HepG2 (cell line): ENCODE results near the gene TFF2. TPM values are rescaled to one million over a fixed set of nuclear protein-coding genes. Genes with fewer than 3 reads are reported as not detected.

Experiments used
- ADNP ChIP-seq: sonication (generic); formaldehyde crosslinking; IDR thresholded peaks from 2 replicates; pipeline ENCODE4 v1.4.0; 2020; ENCODE audit warnings: missing genetic modification reagents
- CHCHD3 ChIP-seq: sonication (generic); formaldehyde crosslinking; IDR thresholded peaks from 2 replicates; pipeline ENCODE4 v1.8.0; 2022; ENCODE audit warnings: mild to moderate bottlenecking, missing genetic modification reagents, moderate library complexity
- CSRNP2 ChIP-seq: sonication (generic); formaldehyde crosslinking; conservative IDR thresholded peaks from 2 replicates; pipeline ENCODE4 v1.8.0; 2022; ENCODE audit warnings: low read depth, missing genetic modification reagents
- JARID2 ChIP-seq: sonication (generic); formaldehyde crosslinking; IDR thresholded peaks from 2 replicates; pipeline ENCODE4 v1.8.1; 2023; ENCODE audit warnings: missing genetic modification reagents, inconsistent platforms; ENCODE audit not compliant: insufficient replicate concordance
- KDM3A ChIP-seq: IDR thresholded peaks from 2 replicates; pipeline ENCODE4 v1.6.1; 2018; ENCODE audit warnings: low read depth, missing compliant biosample characterization
- KMT2A ChIP-seq: sonication (generic); formaldehyde crosslinking; IDR thresholded peaks from 2 replicates; pipeline ENCODE4 v1.4.0; 2020; ENCODE audit warnings: missing genetic modification reagents
- MYNN ChIP-seq: sonication (generic); formaldehyde crosslinking; IDR thresholded peaks from 2 replicates; pipeline ENCODE4 v1.4.0; 2020; ENCODE audit warnings: mild to moderate bottlenecking, low read depth, missing genetic modification reagents
- PTBP1 ChIP-seq: fragments of 200-400 bp; formaldehyde crosslinking; IDR thresholded peaks from 2 replicates; pipeline ENCODE4 v1.6.1; 2018; ENCODE audit warnings: low read length, low read depth; ENCODE audit not compliant: poor library complexity, severe bottlenecking
- RAD51 ChIP-seq: fragments of 450-650 bp; IDR thresholded peaks from 2 replicates; pipeline ENCODE4 v1.6.1; 2016; ENCODE audit warnings: borderline replicate concordance
- SMC3 ChIP-seq: IDR thresholded peaks from 2 replicates; pipeline ENCODE4 v1.6.1; 2011; ENCODE audit warnings: low read length, improper control_type of control experiment
- ZBTB1 ChIP-seq: sonication (generic); formaldehyde crosslinking; IDR thresholded peaks from 2 replicates; pipeline ENCODE4 v1.4.0; 2020; ENCODE audit warnings: missing genetic modification reagents, borderline replicate concordance
- ZFP37 ChIP-seq: sonication (generic); formaldehyde crosslinking; IDR thresholded peaks from 2 replicates; pipeline ENCODE4 v1.4.0; 2020; ENCODE audit warnings: missing genetic modification reagents, borderline replicate concordance
- ZKSCAN5 ChIP-seq: sonication (generic); formaldehyde crosslinking; IDR thresholded peaks from 2 replicates; pipeline ENCODE4 v1.5.1; 2020; ENCODE audit warnings: mild to moderate bottlenecking, missing genetic modification reagents
- ZNF101 ChIP-seq: sonication (generic); formaldehyde crosslinking; IDR thresholded peaks from 2 replicates; pipeline ENCODE4 v1.4.0; 2020; ENCODE audit warnings: mild to moderate bottlenecking, low read depth, missing genetic modification reagents, borderline replicate concordance
- ZNF136 ChIP-seq: sonication (generic); formaldehyde crosslinking; IDR thresholded peaks from 2 replicates; pipeline ENCODE4 v1.8.1; 2022; ENCODE audit warnings: low read depth, mild to moderate bottlenecking, moderate library complexity, missing genetic modification reagents
- ZNF318 ChIP-seq: sonication (generic); formaldehyde crosslinking; IDR thresholded peaks from 2 replicates; pipeline ENCODE4 v1.4.0; 2020; ENCODE audit warnings: mild to moderate bottlenecking, missing genetic modification reagents
- ZNF746 ChIP-seq: sonication (generic); formaldehyde crosslinking; IDR thresholded peaks from 2 replicates; pipeline ENCODE4 v1.8.0; 2022; ENCODE audit warnings: mild to moderate bottlenecking, missing genetic modification reagents
- ZNF790 ChIP-seq: sonication (generic); formaldehyde crosslinking; IDR thresholded peaks from 2 replicates; pipeline ENCODE4 v1.8.0; 2022; ENCODE audit warnings: missing genetic modification reagents, mild to moderate bottlenecking, borderline replicate concordance
- polyA plus RNA-seq, 8 experiments: library from polyadenylated mRNA; depleted of rRNA in 3 of 8; stranded (reverse) in 7 of 8; unstranded in 1 of 8; fragments of >200 nt; fragmentation: Illumina TruSeq in 4 of 8; extraction: Trizol in 4 of 8; gene quantifications; 2 replicates each; pipeline versions ENCODE4 v1.2.1 to v1.2.3, GENCODE V29; 2011 to 2016; ENCODE audit warnings: low read depth in 4 of 8, missing spikeins in 1 of 8, mixed read lengths in 1 of 8; ENCODE audit not compliant: insufficient read depth in 1 of 8
- total RNA-seq, 5 experiments: library from RNA; depleted of rRNA; stranded (reverse); fragments of >200 nt; fragmentation: Illumina TruSeq; extraction: Trizol; gene quantifications; 2 replicates each; pipeline ENCODE4 v1.2.3, GENCODE V29; 2016; ENCODE audit warnings: low read depth in 1 of 5

TFF2 gene
- total and polyA plus RNA-seq, 2 of the 13 experiments (the other 11 are each of a cell fraction or from before 2014, with no cell fraction given): 1.5 TPM; not detected in 1

GRCh38 chr21:42386034-42386591, 35.3 kb upstream of the TFF2 start (continued):
- no peak for TF ChIP-seq RAD51
- no peak for TF ChIP-seq ZBTB1
- TF ChIP-seq KDM3A (CRISPR knock-in tag): peak; percentile 61
- TF ChIP-seq ZNF136 (CRISPR knock-in tag): no peak
- no peak for TF ChIP-seq CHCHD3 (CRISPR knock-in tag)
- no peak for TF ChIP-seq ZNF318 (CRISPR knock-in tag)
- TF ChIP-seq ZNF790 (CRISPR knock-in tag): no peak
- TF ChIP-seq JARID2 (CRISPR knock-in tag): no peak
- no peak for TF ChIP-seq ZNF101 (CRISPR knock-in tag)
- no peak for TF ChIP-seq SMC3
- no peak for TF ChIP-seq PTBP1
- TF ChIP-seq ADNP: no peak
- TF ChIP-seq ZKSCAN5: no peak
- peak; percentile 78 for TF ChIP-seq ZNF746
- no peak for TF ChIP-seq MYNN
- TF ChIP-seq ZFP37: no peak
- no peak for TF ChIP-seq CSRNP2
- TF ChIP-seq KMT2A (CRISPR knock-in tag): no peak
